Astrocyte (in vitro differentiated cells and primary cell): ENCODE data around the gene ZSCAN10. TPM values are rescaled to one million over a fixed set of nuclear protein-coding genes. Genes with fewer than 3 reads are reported as not detected.

ENCODE experiments used
- DNase-seq: peaks from one replicate; pipeline ENCODE4 v3.0.0-alpha.2; 2010; ENCODE audit warnings: low read depth
- FAIRE-seq: peaks from 2 replicates; lab custom pipeline; 2011; peaks lifted over from hg19 to GRCh38; lab: Jason Lieb, UNC
- H2AFZ ChIP-seq: 2 replicates; pipeline ENCODE4 v1.6.0; 2012; ENCODE audit warnings: low read depth, low read length, inconsistent platforms
- H3K27ac ChIP-seq: 2 replicates; pipeline ENCODE4 v1.5.1; 2011; ENCODE audit warnings: low read depth, low read length, inconsistent platforms
- H3K27me3 ChIP-seq: 2 replicates; pipeline ENCODE4 v1.6.0; 2011; ENCODE audit warnings: low read length, inconsistent platforms; ENCODE audit not compliant: insufficient read depth
- H3K36me3 ChIP-seq: 2 replicates; pipeline ENCODE4 v1.5.1; 2011; ENCODE audit warnings: low read length, inconsistent platforms; ENCODE audit not compliant: insufficient read depth
- H3K4me1 ChIP-seq: 2 replicates; pipeline ENCODE4 v1.5.1; 2011; ENCODE audit warnings: low read length, inconsistent platforms; ENCODE audit not compliant: insufficient read depth
- H3K4me2 ChIP-seq: 2 replicates; pipeline ENCODE4 v1.6.0; 2012; ENCODE audit warnings: low read length, inconsistent platforms
- H3K4me3 ChIP-seq: 2 replicates; pipeline ENCODE4 v1.5.1; 2011; ENCODE audit warnings: low read depth, mild to moderate bottlenecking, low read length, inconsistent platforms; ENCODE audit not compliant: insufficient read depth
- H3K79me2 ChIP-seq: 2 replicates; pipeline ENCODE4 v1.6.0; 2012; ENCODE audit warnings: mild to moderate bottlenecking, low read length, inconsistent platforms; ENCODE audit not compliant: insufficient read depth
- H3K9ac ChIP-seq: 2 replicates; pipeline ENCODE4 v1.6.0; 2012; ENCODE audit warnings: mild to moderate bottlenecking, low read length, inconsistent platforms
- H3K9me3 ChIP-seq: 2 replicates; pipeline ENCODE4 v1.5.1; 2012; ENCODE audit warnings: low read depth, mild to moderate bottlenecking, low read length, inconsistent platforms; ENCODE audit not compliant: insufficient read depth
- H4K20me1 ChIP-seq: 2 replicates; pipeline ENCODE4 v1.6.0; 2012; ENCODE audit warnings: low read length, inconsistent platforms; ENCODE audit not compliant: insufficient read depth
- H3K27ac Mint-ChIP-seq: one replicate; pipeline ENCODE4 v1.8.0; 2021; ENCODE audit warnings: mild to moderate bottlenecking, mixed read lengths; ENCODE audit not compliant: unreplicated experiment
- H3K27me3 Mint-ChIP-seq: one replicate; pipeline ENCODE4 v1.8.0; 2021; ENCODE audit warnings: low read depth, mixed read lengths; ENCODE audit not compliant: unreplicated experiment
- H3K36me3 Mint-ChIP-seq: one replicate; pipeline ENCODE4 v1.8.0; 2021; ENCODE audit warnings: low read depth, mixed read lengths; ENCODE audit not compliant: unreplicated experiment
- H3K4me1 Mint-ChIP-seq: one replicate; pipeline ENCODE4 v1.8.0; 2021; ENCODE audit warnings: low read depth, mixed read lengths; ENCODE audit not compliant: unreplicated experiment
- H3K4me3 Mint-ChIP-seq: one replicate; pipeline ENCODE4 v1.8.0; 2021; ENCODE audit warnings: mild to moderate bottlenecking, moderate library complexity, mixed read lengths; ENCODE audit not compliant: unreplicated experiment
- H3K9me3 Mint-ChIP-seq: one replicate; pipeline ENCODE4 v1.8.0; 2021; ENCODE audit warnings: mild to moderate bottlenecking, mixed read lengths; ENCODE audit not compliant: unreplicated experiment
- CTCF ChIP-seq: IDR thresholded peaks from 2 replicates; pipeline ENCODE4 v1.5.1; 2011; ENCODE audit warnings: low read depth, mild to moderate bottlenecking, inconsistent platforms, low read length, moderate library complexity; ENCODE audit not compliant: insufficient read depth
- EZH2 ChIP-seq: IDR thresholded peaks from 2 replicates; pipeline ENCODE4 v1.6.1; 2012; ENCODE audit warnings: mild to moderate bottlenecking, low read length, inconsistent platforms; ENCODE audit not compliant: insufficient read depth
- total RNA-seq: library from RNA; stranded (reverse); gene quantifications from 2 replicates; pipeline ENCODE4 v1.2.1, GENCODE V29; 2021

The ZSCAN10 gene
- total RNA-seq, 1 donor from 2014 or later = 0.25 TPM

- peaks cover 12% of the 10 kb centered on the region for H4K20me1 ChIP-seq
- Mint-ChIP-seq H3K27me3 (no peaks in the 10 kb centered on the region), H3K4me1 (peaks cover 14% of the 10 kb centered on the region), H3K36me3 (no peaks in the 10 kb centered on the region), H3K4me3 (no peak overlapping the region), H3K27ac (no peak overlapping the region), H3K9me3 (no peaks in the 10 kb centered on the region)
- H3K27me3 ChIP-seq = no peaks in the 10 kb centered on the region
- FAIRE-seq (no peak), DNase-seq (no peak)
- H3K9ac ChIP-seq = no peak overlapping the region
- peaks cover 3% of the 10 kb centered on the region for H3K36me3 ChIP-seq
- peaks cover 14% of the 10 kb centered on the region for H3K79me2 ChIP-seq
- no peak for TF ChIP-seq CTCF
- no peak for TF ChIP-seq EZH2
- H3K4me3 ChIP-seq = no peak overlapping the region
- no peak overlapping the region for H3K27ac ChIP-seq
- no peak overlapping the region for H2AFZ ChIP-seq
- no peaks in the 10 kb centered on the region for H3K9me3 ChIP-seq
- H3K4me2 ChIP-seq = no peak overlapping the region
- peaks cover 10% of the 10 kb centered on the region for H3K4me1 ChIP-seq
Measured at GRCh38 chr16:3118204-3118790, 19.2 kb upstream of the ZSCAN10 start.

GRCh38 chr16:3115561-3115960 lies 16.5 kb upstream of the ZSCAN10 start:
- no peak overlapping the region for H3K4me3 ChIP-seq
- peaks cover 3% of the 10 kb centered on the region for H3K36me3 ChIP-seq
- peaks cover 12% of the 10 kb centered on the region for H4K20me1 ChIP-seq
- DNase-seq (no peak), FAIRE-seq (no peak)
- H3K9me3 Mint-ChIP-seq = no peaks in the 10 kb centered on the region
- no peak overlapping the region for H3K27ac Mint-ChIP-seq
- no peak overlapping the region for H2AFZ ChIP-seq
- H3K27ac ChIP-seq = no peak overlapping the region
- no peak overlapping the region for H3K9ac ChIP-seq
- no peak overlapping the region for H3K4me3 Mint-ChIP-seq
- H3K79me2 ChIP-seq = peaks cover 22% of the 10 kb centered on the region
- no peak for TF ChIP-seq CTCF
- TF ChIP-seq EZH2 = no peak
- no peaks in the 10 kb centered on the region for H3K9me3 ChIP-seq
- peaks cover 14% of the 10 kb centered on the region for H3K4me1 Mint-ChIP-seq
- no peaks in the 10 kb centered on the region for H3K27me3 Mint-ChIP-seq
- H3K4me1 ChIP-seq = peaks cover 16% of the 10 kb centered on the region
- H3K36me3 Mint-ChIP-seq = no peaks in the 10 kb centered on the region
- no peak overlapping the region for H3K4me2 ChIP-seq
- H3K27me3 ChIP-seq = no peaks in the 10 kb centered on the region

GRCh38 chr16:3115003-3115402 lies 15.9 kb upstream of the ZSCAN10 start:
- H3K4me3 ChIP-seq = no peak overlapping the region
- Mint-ChIP-seq H3K4me3 (no peak overlapping the region), H3K27me3 (no peaks in the 10 kb centered on the region), H3K4me1 (peaks cover 14% of the 10 kb centered on the region), H3K36me3 (no peaks in the 10 kb centered on the region), H3K9me3 (no peaks in the 10 kb centered on the region), H3K27ac (no peak overlapping the region)
- H3K4me1 ChIP-seq = peaks cover 16% of the 10 kb centered on the region
- DNase-seq (no peak), FAIRE-seq (no peak)
- H4K20me1 ChIP-seq = peaks cover 12% of the 10 kb centered on the region
- H3K36me3 ChIP-seq = peaks cover 3% of the 10 kb centered on the region
- no peak overlapping the region for H3K27ac ChIP-seq
- no peak for TF ChIP-seq CTCF
- no peak for TF ChIP-seq EZH2
- H3K9me3 ChIP-seq = no peaks in the 10 kb centered on the region
- no peak overlapping the region for H2AFZ ChIP-seq
- H3K9ac ChIP-seq = no peak overlapping the region
- no peak overlapping the region for H3K4me2 ChIP-seq
- peaks cover 22% of the 10 kb centered on the region for H3K79me2 ChIP-seq
- H3K27me3 ChIP-seq = no peaks in the 10 kb centered on the region
